Eye (tissue), 1 donor: Measurements from ENCODE around the gene ITPK1.

Source experiments
- DNase-seq: peaks from one replicate; pipeline ENCODE4 v3.0.0-alpha.2; 2015

Gene ITPK1

GRCh38 chr14:93103392-93104080 lies 12.2 kb downstream of the ITPK1 start:
- no peak for DNase-seq

- DNase-seq, result no peak
Observed at GRCh38 chr14:93102141-93102540, 13.6 kb downstream of the ITPK1 start.

- DNase-seq, result no peak
Observed at GRCh38 chr14:93101181-93101580, 14.5 kb downstream of the ITPK1 start.

- DNase-seq, result peak; percentile 63
Observed at GRCh38 chr14:93100570-93100969, 15.2 kb downstream of the ITPK1 start.

- DNase-seq, result no peak
Observed at GRCh38 chr14:93100100-93100499, 15.6 kb downstream of the ITPK1 start.

GRCh38 chr14:93099643-93100042 lies 16.1 kb downstream of the ITPK1 start:
- DNase-seq, result no peak

GRCh38 chr14:93099196-93099595 lies 16.5 kb downstream of the ITPK1 start:
- DNase-seq, result no peak

GRCh38 chr14:93096691-93097322 lies 18.9 kb downstream of the ITPK1 start:
- no peak for DNase-seq

- no peak for DNase-seq
Observed at GRCh38 chr14:93095742-93096510, 19.8 kb downstream of the ITPK1 start.

GRCh38 chr14:93094121-93094918 lies 21.4 kb downstream of the ITPK1 start:
- no peak for DNase-seq

- no peak for DNase-seq
Observed at GRCh38 chr14:93092606-93093556, 22.8 kb downstream of the ITPK1 start.

GRCh38 chr14:93091666-93092065 lies 24.1 kb downstream of the ITPK1 start:
- no peak for DNase-seq

- no peak for DNase-seq
Observed at GRCh38 chr14:93090826-93091555, 24.7 kb downstream of the ITPK1 start.

GRCh38 chr14:93089521-93090269 lies 26.0 kb downstream of the ITPK1 start:
- DNase-seq, result no peak

- no peak for DNase-seq
Observed at GRCh38 chr14:93086441-93087055, 29.2 kb downstream of the ITPK1 start.

GRCh38 chr14:93085911-93086310 lies 29.8 kb downstream of the ITPK1 start:
- peak; percentile 80 for DNase-seq

GRCh38 chr14:93084866-93085857 lies 30.6 kb downstream of the ITPK1 start:
- no peak for DNase-seq

- no peak for DNase-seq
Observed at GRCh38 chr14:93084402-93084801, 31.3 kb downstream of the ITPK1 start.

GRCh38 chr14:93083917-93084316 lies 31.8 kb downstream of the ITPK1 start:
- no peak for DNase-seq
